ENCODE data around the gene TMEM231.

The TMEM231 gene

DNA sequence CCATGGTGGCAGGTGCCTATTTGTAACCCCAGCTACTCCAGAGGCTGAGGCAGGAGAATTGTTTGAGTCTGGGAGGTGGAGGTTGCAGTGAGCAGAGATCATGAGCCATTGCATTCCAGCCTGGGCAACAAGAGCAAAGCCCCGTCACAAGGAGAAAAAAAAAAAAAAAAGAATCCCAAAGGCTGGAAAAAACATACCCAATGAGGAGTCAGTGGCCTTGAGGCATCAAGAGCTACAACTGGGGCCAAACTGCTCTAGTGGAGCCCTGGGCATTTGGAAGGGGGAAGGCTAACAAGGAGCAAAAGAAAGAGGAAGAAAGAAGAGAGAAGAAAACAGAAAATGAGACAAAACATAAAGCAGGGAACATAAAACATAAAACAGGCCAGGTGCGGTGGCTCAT, 67.7 kb downstream of the TMEM231 start:
- H3K4me3 ChIP-seq (ENCODE audit: low read depth, low read length) = no peak overlapping the region
- no peak for DNase-seq (ENCODE audit: low read depth)
- TF ChIP-seq, protein P1, sequence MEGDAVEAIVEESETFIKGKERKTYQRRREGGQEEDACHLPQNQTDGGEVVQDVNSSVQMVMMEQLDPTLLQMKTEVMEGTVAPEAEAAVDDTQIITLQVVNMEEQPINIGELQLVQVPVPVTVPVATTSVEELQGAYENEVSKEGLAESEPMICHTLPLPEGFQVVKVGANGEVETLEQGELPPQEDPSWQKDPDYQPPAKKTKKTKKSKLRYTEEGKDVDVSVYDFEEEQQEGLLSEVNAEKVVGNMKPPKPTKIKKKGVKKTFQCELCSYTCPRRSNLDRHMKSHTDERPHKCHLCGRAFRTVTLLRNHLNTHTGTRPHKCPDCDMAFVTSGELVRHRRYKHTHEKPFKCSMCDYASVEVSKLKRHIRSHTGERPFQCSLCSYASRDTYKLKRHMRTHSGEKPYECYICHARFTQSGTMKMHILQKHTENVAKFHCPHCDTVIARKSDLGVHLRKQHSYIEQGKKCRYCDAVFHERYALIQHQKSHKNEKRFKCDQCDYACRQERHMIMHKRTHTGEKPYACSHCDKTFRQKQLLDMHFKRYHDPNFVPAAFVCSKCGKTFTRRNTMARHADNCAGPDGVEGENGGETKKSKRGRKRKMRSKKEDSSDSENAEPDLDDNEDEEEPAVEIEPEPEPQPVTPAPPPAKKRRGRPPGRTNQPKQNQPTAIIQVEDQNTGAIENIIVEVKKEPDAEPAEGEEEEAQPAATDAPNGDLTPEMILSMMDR (IDR thresholded peaks at IDR 0.05; ENCODE audit: control insufficient read depth, extremely low read depth, insufficient read depth) = no peak

Data from LNCaP clone FGC (cell line).